GM23338 (cell line): ENCODE measurements around the gene SORL1.

ENCODE experiments used
- CREB1 ChIP-seq: fragments of 250-450 bp; sonication (Bioruptor Pico); IDR thresholded peaks from 2 replicates; pipeline ENCODE4 v1.5.0; 2020; ENCODE audit warnings: low read depth, mild to moderate bottlenecking, moderate library complexity
- CTCF ChIP-seq, 2 experiments: fragments of 200-600 bp in 1 of 2; sonication (generic) in 1 of 2; conservative IDR thresholded peaks; 2 replicates each; pipeline versions ENCODE4 v1.5.1 to v1.6.1; 2016 to 2017; ENCODE audit warnings: antibody characterized with exemption in 2 of 2, low read depth in 2 of 2, mild to moderate bottlenecking in 2 of 2, moderate library complexity in 1 of 2
- ETS1 ChIP-seq: IDR thresholded peaks from 2 replicates; pipeline ENCODE4 v1.6.1; 2016; ENCODE audit warnings: antibody characterized with exemption
- EZH2 ChIP-seq: fragments of 200-600 bp; sonication (generic); IDR thresholded peaks from one replicate; pipeline ENCODE4 v1.8.0; 2017; ENCODE audit warnings: antibody characterized with exemption, mild to moderate bottlenecking, low read depth; ENCODE audit not compliant: unreplicated experiment
- EZH2phosphoT487 ChIP-seq: fragments of 200-600 bp; sonication (generic); IDR thresholded peaks from one replicate; pipeline ENCODE4 v1.8.1; 2018; ENCODE audit warnings: antibody characterized with exemption; ENCODE audit not compliant: unreplicated experiment
- JUNB ChIP-seq: IDR thresholded peaks from one replicate; pipeline ENCODE4 v1.6.1; 2016; ENCODE audit warnings: antibody characterized with exemption; ENCODE audit not compliant: unreplicated experiment
- NANOG ChIP-seq: IDR thresholded peaks from 2 replicates; pipeline ENCODE4 v1.6.1; 2016; ENCODE audit warnings: antibody characterized with exemption, borderline replicate concordance
- POLR2AphosphoS5 ChIP-seq: IDR thresholded peaks from 2 replicates; pipeline ENCODE4 v1.6.1; 2016; ENCODE audit warnings: antibody characterized with exemption, low read depth
- REST ChIP-seq: IDR thresholded peaks from one replicate; pipeline ENCODE4 v1.6.1; 2018; ENCODE audit warnings: antibody characterized with exemption; ENCODE audit not compliant: unreplicated experiment
- STAT1 ChIP-seq: IDR thresholded peaks from one replicate; pipeline ENCODE4 v1.6.1; 2016; ENCODE audit warnings: antibody characterized with exemption; ENCODE audit not compliant: unreplicated experiment
- ZNF114 ChIP-seq: fragments of 250-450 bp; sonication (Bioruptor Pico); IDR thresholded peaks from 2 replicates; pipeline ENCODE4 v1.5.0; 2020; ENCODE audit warnings: mild to moderate bottlenecking, moderate library complexity
- ZNF331 ChIP-seq: fragments of 250-450 bp; sonication (Bioruptor Pico); IDR thresholded peaks from 2 replicates; pipeline ENCODE4 v1.5.0; 2020; ENCODE audit warnings: low read depth, mild to moderate bottlenecking, moderate library complexity
- ZNF462 ChIP-seq: fragments of 250-450 bp; sonication (Bioruptor Pico); IDR thresholded peaks from 2 replicates; pipeline ENCODE4 v1.5.0; 2020; ENCODE audit warnings: mild to moderate bottlenecking, moderate library complexity

- no peak for TF ChIP-seq POLR2AphosphoS5
- TF ChIP-seq CTCF (conservative IDR thresholded peaks at IDR 0.05; ENCODE audit: low read depth in 2 of 2): no peak
- no peak for TF ChIP-seq ZNF331 (CRISPR knock-in tag)
- no peak for TF ChIP-seq EZH2
- TF ChIP-seq STAT1: no peak
- no peak for TF ChIP-seq REST
- TF ChIP-seq CREB1 (CRISPR knock-in tag): no peak
- TF ChIP-seq JUNB: no peak
- TF ChIP-seq EZH2phosphoT487: no peak
- no peak for TF ChIP-seq ZNF114
- TF ChIP-seq ETS1: no peak
- TF ChIP-seq NANOG: no peak
- TF ChIP-seq ZNF462: no peak
Measured at GRCh38 chr11:121458551-121458950, 6.4 kb downstream of the SORL1 start.
